Coronary artery (tissue), 2 donors: ENCODE measurements around the gene NPSR1.

ENCODE experiments used
- DNase-seq: peaks from one replicate; pipeline ENCODE4 v3.0.0-alpha.2; 2017; ENCODE audit warnings: low spot score
- H3K27ac ChIP-seq, 2 donors: fragments of 200-600 bp; sonication (generic); one replicate each; pipeline ENCODE4 v1.5.1; 2016 to 2019
- H3K4me3 ChIP-seq: fragments of 200-600 bp; sonication (generic); 2 replicates; pipeline ENCODE4 v1.5.1; 2016; ENCODE audit warnings: mild to moderate bottlenecking, moderate library complexity
- TF ChIP-seq, protein P1 (sequence below): fragments of 200-600 bp; sonication (generic); IDR thresholded peaks from one replicate; pipeline ENCODE4 v1.5.1; 2019; ENCODE audit warnings: antibody characterized with exemption

The NPSR1 gene

DNA sequence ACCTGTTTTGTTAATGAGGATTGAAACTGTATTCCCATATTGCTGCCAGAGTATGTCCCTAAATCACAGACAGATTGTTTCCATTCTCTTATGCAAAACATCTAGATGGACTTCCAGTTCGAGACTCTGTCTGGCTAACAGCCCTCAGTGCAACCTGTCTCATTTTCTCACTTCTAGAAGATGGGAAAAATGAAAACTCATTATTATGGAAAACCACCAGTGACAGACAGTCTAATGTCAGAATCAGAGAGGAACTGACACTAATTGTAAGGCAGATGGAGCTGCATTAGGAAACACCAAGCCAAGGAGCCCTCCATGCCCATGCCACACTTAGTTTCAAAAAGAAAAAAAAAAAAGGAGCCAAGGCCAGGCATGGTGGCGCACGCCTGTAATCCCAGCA is 61.6 kb downstream of the NPSR1 start:
- DNase-seq = no peak
- H3K27ac ChIP-seq = no peak overlapping the region
- H3K4me3 ChIP-seq = no peak overlapping the region
- TF ChIP-seq, protein P1, sequence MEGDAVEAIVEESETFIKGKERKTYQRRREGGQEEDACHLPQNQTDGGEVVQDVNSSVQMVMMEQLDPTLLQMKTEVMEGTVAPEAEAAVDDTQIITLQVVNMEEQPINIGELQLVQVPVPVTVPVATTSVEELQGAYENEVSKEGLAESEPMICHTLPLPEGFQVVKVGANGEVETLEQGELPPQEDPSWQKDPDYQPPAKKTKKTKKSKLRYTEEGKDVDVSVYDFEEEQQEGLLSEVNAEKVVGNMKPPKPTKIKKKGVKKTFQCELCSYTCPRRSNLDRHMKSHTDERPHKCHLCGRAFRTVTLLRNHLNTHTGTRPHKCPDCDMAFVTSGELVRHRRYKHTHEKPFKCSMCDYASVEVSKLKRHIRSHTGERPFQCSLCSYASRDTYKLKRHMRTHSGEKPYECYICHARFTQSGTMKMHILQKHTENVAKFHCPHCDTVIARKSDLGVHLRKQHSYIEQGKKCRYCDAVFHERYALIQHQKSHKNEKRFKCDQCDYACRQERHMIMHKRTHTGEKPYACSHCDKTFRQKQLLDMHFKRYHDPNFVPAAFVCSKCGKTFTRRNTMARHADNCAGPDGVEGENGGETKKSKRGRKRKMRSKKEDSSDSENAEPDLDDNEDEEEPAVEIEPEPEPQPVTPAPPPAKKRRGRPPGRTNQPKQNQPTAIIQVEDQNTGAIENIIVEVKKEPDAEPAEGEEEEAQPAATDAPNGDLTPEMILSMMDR = no peak

DNA sequence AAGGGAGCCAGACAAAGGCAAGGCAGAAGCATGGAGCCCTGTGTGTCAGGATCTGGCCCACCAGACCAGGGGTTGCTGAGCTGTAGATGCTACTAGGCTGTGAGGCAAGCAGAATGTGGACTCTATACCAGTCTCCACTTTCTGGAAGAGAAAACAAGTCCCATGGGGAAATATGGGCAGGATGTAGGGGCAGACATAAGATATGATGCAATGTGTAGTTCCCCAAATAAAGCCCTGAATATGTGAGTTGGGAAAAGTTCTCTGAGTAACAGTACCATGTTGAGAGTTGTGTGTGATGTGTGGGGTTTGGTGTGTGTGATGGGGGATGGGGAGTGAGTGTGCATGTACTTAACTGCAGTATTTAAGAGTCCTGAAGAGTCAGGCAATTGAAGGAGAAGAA is 62.3 kb downstream of the NPSR1 start:
- TF ChIP-seq, protein P1 = no peak
- H3K27ac ChIP-seq = no peak overlapping the region
- no peak for DNase-seq
- no peak overlapping the region for H3K4me3 ChIP-seq

DNA sequence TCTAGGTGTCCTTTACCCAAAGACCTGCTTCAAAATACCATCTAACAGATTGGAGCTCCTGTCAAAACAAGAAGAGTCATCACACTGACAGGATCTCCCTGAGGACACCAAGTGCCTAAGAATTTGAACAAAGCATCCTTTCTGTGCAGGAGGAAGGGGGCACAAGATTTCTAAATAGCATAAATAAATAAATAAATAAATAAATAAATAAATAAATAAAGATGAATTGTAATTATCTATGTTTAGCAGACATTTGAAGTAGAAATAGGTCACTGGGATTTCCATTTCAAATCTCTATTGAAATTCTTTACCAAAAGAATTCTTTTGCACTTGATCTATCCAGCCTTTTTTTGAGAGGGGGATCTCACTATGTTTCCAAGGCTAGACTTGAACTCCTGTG is 65.3 kb downstream of the NPSR1 start:
- H3K4me3 ChIP-seq = no peak overlapping the region
- TF ChIP-seq, protein P1 = no peak
- DNase-seq = no peak
- H3K27ac ChIP-seq = no peak overlapping the region

DNA sequence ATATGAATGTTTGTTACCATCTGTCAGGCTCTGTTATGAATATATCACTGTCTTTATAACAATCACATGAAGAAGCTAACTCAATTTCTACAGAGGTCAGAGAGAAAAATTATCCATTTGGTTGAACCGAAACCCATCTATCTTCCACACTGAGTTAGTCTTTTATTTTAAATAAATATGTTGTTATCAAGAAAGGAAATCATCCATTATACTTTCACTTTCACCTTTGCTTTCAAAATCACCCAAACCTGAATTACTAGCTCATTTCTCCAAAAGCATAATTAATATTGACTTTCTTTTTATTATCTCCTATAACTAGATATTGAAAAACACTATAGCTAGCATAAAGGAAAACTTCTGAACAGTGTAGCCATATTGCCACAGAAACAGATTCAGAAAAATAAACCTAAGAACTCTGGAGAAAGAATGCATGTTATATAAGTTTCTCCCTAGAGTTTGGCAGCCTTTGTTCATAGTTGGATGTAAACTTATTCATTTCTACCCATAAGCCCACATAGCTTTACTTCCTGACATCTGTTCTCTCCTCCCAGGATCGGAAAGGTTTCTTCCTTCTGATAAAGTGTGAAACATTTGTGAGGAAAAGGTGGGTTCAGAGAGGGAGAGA is 66.0 kb downstream of the NPSR1 start:
- TF ChIP-seq, protein P1 = no peak

DNA sequence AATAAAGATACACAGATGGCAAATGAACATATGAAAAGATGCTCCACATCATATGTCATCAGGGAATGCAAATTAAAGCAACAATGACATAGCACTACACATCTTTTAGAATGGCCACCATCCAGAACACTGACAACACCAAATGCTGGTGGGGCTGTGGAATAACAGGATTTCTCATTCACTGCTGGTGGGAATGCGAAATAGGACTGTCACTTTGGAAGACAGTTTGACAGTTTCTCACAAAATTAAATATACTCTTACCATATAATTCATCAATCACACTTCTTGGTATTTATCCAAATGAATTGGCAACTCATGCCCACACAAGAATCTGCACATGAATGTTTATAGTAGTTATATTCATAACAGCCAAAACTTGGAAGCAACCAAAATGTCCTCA is 68.2 kb downstream of the NPSR1 start:
- H3K27ac ChIP-seq = no peak overlapping the region
- no peak overlapping the region for H3K4me3 ChIP-seq
- TF ChIP-seq, protein P1 = no peak
- DNase-seq = no peak

More for the DNA sequence above, 66.0 kb downstream of the NPSR1 start:
- no peak for DNase-seq
- Histone ChIP-seq H3K27ac (no peak overlapping the region), H3K4me3 (no peak overlapping the region)

DNA sequence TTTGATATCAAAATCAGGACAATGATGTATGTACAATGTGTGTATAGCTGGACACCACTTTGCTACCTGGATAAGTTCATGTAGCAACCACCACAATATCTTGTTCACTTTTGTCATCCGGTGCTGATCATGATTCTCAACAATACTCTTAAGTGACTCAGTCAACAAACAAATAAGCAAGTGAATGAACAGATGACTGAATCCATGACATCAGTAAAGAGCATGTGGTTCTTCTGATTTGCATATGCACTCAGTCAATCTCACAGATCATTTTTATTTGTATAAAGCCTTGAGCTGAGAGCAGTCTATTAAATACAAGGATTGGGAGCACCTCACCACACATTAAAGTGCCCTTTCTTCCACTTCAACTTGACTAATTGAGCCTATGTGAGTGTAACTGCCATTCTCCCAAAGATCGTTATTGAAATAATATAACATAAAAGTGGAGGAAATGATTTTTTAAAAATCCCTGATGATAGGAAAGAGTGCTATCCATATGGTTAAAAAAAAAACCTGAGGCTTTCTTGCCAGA is 69.5 kb downstream of the NPSR1 start:
- TF ChIP-seq, protein P1 = no peak
- Histone ChIP-seq H3K4me3 (no peak overlapping the region), H3K27ac (no peak overlapping the region)
- DNase-seq = no peak

DNA sequence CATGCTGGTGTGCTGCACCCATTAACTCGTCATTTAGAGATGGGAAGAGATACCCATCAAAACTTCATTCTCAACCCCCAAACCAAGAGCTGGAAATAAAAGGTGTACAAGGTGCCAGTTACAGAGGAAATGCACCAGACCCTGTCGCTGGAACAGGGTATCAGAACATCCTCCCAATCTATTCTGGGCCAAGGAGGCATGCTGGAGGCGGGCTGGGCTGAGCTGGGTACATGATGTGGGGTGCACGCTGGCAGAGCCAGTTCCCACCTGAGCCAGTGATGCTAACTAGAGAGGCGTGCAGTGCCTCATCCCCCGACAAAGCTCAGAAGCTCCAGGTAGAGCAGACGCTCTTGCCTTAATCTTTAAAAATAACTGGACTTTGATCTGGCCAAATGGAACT is 70.1 kb downstream of the NPSR1 start:
- Histone ChIP-seq H3K4me3 (no peak overlapping the region), H3K27ac (no peak overlapping the region)
- DNase-seq = no peak
- TF ChIP-seq, protein P1 = no peak
